Activated T-helper 9 cell treated with anti-CD3 and anti-CD28 coated beads, Interleukin-2, amount 50 U/mL, for 16 hours (primary cell): ENCODE data around the gene BACH2.
"Not testable (repeated sequence)": the region's sequence is repeated elsewhere in the genome, so short reads cannot be mapped to it uniquely, and the experiment has no call there.

Source experiments
- DNase-seq: peaks from one replicate; pipeline ENCODE4 v3.0.0-alpha.2; 2020; ENCODE audit warnings: low read depth

Gene BACH2

DNA sequence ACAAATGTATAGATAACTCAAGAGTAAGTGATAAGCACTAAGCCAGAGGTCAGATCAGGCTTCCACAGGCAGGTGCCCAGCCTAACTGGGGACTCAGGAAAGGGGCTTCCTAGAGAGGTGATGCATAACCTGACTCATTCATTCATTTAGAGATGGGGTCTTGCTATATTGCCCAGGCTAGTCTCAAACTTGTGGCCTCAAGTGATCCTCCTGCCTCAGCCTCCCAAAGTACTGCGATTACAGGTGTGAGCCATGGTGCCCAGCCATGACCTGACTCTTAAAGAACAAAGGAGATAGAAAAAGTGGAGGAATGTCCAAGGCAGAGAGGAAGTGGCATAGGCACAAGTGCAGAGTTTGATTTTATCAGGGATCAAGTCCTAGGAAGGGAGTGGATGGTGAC, 360.5 kb downstream of the BACH2 start:
- DNase-seq = no peak

DNA sequence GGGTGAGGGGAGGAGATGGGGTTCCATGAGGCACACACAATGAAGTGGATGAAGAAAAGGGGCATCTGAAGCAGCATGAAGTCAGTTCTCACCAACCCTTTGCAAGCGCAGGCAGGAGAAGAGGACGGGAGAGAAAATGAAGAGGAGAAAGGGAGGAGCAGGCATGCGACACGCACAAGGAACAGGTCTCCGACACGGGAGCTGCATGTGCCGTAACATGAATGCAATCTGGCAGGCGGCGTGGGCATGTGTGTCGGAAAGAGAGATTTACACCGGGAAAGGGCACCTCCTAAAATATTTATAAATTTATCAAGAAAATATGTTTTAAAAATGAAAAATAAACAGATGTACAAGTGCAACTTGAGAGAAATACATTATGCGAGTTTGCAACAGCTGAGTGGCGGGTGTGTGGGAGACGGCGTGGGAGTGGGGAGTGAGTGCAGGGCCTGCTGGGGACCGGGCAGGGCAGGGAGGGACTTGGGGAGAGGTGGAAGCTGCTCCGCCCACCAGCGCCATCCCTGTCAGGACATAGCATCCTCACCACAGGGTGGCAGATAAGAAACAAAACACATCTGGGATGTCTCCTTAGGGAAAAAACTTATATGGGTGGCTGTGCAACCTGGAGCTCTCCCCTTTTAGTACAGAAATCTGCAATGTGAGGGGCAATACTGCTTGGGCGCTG, 361.8 kb downstream of the BACH2 start:
- DNase-seq = no peak

DNA sequence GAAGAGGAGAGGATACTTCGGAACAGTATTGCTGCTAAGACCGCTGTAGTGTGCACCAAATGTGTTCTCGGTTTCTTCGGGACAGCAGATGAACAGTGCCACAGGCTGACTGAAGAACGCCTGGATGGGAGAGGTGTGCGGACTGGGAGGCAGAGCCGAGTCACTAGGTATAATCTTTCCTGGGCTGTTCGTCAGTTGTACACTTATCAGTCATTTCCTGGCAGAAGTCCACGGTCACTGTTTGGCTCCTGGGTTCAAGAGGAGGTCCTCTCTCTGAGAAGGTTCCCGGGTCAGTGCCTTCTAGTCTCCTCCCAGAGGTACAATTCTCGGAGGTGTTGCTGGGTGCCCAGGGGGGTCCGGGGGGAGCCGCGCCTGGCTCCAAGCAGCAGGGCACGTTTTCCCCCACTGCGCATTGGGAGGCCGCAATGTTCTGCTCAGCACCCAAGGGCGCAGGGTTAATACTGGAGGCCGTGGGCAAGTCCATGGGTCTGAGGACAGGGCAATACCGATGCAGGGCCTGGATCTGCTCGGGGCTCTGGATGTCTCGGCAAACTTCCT, 364.3 kb downstream of the BACH2 start:
- DNase-seq = no peak

DNA sequence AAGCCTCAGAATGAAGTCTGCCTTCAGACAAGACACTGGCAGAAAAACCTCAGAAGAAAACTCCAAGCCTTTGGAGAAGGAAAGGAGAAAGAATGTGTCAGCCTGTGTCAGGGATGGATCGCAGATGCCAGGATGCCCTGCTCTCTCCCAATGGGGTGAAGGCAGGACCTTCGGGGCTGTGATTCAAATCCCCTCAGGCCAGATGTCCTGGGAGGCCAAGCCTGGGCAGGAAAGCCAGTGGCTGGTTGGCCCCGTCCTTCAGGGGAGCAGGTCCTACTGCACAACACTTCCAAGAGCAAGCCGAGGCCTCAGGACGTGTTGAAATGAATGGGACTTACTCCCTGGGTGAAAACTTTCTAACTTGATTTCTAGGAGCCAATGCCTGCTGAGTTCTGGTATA, 365.9 kb downstream of the BACH2 start:
- DNase-seq = no peak

DNA sequence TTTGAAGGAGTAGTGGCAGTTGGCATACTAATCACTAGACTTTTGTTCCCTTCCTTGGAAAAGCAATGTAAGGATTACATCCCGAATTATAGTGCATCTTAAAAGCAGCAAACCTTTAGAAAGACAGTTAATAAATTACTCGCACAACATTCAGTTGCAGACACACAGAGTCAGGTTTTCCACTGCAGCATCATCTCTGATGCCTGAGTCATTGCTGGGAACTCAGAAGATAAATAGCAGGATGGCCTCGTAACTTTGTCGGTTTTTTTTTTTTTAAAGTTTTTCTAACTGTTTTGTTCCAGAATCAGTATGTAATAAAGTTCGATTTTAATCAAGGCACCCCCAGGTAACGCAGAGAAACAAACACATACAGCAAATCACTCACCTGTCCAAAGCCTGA, 368.0 kb downstream of the BACH2 start:
- no peak for DNase-seq

DNA sequence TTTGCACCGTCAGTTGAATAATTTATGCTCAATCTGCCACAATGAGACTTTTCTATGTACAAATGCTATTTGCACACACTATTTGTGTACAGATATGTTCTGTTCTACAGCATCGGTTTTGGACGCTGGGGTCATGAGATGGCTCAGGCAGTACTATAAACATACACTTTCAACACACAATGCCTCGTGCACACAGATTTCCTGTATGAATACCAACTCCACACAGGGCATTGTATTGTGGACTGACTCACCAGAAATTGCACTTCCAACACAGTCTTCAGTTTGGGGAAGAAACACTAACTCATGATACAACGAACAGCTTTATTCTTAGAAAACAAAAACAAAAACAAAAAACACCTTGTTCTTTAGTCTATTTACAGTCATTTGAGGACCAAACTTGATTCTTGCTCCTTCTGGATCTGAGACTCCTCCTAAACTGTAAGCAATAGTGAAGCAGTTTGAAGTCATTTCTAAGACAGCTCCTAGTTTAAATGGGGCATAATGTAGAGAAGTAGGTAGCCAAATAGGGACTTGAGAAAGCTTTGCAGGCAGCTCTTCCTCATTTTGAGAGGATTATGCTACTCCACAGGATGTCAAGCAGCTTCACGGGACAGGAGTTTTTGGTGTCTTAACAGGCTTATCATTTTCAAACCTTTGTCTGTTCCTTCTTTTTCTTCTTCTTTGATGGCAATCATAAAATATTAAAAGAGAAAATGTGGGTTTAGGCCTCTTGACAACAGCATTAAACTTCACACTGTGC, 368.7 kb downstream of the BACH2 start:
- DNase-seq = no peak

DNA sequence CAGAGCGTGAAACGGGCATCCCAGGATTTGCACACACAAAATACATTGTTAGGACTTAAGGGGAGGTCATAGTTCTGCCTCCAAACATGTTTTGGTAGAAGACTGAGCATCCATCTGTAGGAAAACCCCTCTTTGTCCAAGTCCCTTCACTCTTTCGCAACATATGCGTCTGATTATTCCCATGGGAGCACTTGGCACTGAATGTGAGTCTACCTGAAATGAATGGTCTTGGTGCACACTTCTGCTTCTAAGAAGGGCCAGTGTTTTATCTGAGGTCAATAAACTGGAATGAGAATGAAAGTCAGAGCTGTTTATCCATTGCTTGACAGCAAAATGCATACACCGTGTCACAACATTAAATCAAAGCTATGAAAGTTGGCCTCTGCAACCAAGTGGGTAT, 369.4 kb downstream of the BACH2 start:
- DNase-seq = no peak

DNA sequence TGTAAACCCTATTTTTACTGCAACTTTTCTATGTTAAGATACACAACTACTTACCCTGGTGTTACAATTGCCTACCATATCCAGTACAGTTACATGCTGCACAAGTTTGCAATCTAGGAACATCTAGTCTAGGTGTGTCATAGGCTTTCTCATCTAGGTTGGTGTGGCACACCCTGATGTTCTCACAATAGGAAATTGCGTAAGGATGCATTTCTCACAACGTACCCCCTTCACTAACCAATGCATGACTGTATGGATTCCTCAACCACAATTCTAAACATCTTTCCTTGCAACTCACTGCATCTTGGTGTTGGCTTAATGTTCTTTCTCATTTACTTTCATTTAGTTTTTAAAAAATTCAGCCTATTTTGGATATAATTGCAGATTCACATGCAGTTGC, 370.8 kb downstream of the BACH2 start:
- no peak for DNase-seq

DNA sequence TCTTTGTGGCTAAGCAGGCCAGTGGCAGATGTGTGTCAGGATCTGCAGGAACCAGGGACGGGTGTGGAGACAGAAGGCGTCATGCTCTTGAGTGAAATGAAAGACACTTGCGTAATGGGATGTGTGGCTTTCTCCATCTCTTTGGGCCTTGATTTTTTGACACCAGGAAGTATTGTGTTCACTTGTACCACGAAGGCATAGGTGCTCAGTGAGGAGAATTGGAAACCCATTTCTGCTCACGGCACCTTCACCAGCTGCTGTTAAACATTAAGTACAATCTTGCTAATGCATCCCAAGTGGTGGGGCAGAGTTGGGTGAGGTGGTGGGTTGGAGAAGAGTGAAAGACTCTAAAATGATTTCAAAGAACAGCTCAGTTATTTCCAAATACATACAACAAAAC, 372.4 kb downstream of the BACH2 start:
- DNase-seq = no peak

DNA sequence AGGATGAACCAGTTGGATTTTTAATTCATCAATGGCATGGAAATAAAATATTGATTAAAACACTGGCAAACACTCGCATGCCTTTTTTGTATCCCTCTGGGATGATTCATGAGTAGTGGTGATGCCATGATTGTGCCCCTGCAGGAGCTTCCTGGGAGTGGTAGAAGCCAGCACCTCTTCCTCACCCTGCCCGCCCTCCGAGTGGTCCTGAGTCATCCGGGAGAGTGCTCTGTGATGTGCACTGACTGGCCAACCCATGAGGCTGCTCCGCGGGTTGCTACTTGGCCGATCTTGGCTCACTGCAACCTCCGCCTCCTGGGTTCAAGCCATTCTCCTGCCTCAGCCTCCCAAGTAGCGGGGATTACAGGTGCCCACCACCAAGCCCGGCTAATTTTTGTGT, 375.0 kb downstream of the BACH2 start:
- no peak for DNase-seq

DNA sequence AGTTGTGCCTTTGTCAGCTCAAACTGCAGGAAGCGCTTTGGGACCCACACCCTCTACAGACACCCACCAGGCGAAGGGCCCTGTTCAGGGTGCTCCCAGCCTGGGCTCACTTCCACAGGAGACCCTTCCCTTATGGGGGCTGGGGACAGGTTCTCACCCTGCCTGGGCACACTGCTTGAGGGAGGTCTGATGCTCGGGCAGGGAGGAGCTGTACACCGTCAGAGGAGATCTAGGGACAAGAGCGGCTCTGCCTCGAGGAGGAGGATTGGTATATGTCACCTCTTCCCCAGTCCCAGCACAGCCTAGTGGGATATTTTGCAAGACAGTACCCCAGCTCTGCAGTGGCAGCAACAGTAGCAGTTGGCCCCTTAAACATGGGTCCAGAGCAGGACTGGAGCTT, 375.4 kb downstream of the BACH2 start:
- no peak for DNase-seq

DNA sequence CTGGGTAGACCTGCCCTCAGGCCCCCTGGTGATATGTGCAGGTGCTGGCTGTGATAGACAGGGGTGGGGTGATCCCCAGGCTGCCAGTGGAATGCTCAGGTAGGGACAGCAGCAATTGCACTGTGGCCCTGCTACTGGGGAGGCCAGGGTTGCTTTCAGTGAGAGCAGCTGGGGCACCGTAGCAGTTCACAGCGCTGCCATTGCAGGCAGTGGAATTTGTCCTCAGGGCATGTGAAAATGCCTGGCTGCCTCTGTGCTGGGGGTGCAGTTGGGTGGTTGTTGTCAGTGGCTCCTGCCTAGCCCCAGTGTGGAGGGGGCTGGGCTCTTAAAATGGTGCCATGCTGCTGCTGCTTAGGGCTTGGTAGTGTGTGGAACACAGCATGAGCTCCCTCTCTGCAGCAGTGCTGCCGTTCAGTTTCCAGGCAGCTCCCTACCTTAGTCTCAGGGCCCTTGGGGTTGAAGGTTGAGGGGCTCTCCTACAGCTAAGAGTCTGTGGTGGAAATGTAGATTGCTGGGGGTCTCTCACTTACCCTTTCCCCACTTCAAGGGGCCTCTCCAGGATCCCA, 378.8 kb downstream of the BACH2 start:
- DNase-seq = no peak

DNA sequence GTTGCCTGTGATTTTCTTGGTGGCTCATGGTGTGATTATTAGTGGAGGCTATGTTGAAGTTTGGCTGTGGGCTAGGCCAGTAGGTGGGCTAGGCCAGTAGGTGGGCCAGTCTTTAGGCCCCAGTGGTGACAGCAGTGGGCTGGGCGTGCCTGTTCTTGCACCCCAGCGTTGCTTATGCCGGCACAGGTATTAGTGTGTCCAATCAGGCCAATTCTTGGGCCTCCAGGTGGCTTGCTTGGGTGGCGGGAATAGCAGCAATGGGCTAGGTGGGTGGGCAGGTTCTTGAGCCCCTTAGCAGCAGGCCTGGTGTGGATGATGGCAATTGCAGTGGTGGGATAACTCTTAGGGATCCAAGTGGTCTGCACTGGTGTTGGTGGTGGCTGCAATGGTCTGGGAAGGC, 379.4 kb downstream of the BACH2 start:
- no peak for DNase-seq

DNA sequence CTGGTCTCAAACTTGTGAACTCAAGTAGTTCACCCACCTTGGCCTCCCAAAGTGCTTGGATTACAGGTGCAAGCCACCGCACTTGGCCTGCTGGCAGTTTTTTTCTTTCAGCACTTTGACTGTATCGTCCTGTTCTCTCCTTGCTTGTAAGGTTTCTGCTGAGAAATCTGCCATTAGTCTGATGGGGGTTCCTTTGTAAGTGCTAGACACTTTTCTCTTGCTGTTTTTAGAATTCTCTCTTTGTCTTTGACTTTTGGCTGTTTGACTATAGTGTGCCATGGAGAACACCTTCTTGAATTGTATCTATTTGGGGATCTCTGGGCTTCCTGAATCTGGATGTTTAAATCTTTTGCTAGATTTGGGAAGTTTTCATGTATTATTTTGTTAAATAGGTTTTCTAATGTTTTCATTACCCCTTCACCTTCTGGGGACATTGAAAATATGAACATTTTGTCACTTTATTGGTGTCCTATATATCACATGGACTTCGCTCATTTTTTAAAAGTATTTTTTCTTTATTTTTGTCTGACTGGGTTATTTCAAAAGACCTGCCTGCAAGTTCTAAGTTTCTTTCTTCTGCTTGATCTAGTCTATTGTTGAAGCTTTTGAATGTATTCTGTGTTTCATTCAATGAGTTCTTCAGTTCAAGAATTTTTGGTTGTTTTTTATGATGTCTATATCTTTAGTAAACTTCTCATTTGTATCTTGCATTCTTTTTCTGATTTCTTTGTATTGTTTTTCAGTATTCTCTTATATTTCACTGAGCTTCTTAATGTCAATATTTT, 380.3 kb downstream of the BACH2 start:
- DNase-seq = no peak

DNA sequence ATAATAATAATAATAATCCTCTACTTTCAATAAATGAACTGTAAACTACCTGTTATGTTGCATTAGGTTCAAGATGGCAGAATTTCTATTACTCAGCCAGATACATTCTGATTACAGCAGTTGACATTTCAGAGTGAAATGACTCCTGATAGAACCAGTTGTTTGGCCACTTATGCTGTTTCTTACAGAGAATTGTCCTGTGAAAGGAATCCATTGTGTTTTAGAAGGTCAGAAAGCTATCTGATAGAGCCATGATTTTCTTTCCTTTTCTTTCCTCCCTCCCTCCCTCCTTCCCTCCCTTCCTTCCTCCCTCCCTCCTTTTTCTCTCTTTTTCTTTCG, 385.8 kb downstream of the BACH2 start:
- no peak for DNase-seq

DNA sequence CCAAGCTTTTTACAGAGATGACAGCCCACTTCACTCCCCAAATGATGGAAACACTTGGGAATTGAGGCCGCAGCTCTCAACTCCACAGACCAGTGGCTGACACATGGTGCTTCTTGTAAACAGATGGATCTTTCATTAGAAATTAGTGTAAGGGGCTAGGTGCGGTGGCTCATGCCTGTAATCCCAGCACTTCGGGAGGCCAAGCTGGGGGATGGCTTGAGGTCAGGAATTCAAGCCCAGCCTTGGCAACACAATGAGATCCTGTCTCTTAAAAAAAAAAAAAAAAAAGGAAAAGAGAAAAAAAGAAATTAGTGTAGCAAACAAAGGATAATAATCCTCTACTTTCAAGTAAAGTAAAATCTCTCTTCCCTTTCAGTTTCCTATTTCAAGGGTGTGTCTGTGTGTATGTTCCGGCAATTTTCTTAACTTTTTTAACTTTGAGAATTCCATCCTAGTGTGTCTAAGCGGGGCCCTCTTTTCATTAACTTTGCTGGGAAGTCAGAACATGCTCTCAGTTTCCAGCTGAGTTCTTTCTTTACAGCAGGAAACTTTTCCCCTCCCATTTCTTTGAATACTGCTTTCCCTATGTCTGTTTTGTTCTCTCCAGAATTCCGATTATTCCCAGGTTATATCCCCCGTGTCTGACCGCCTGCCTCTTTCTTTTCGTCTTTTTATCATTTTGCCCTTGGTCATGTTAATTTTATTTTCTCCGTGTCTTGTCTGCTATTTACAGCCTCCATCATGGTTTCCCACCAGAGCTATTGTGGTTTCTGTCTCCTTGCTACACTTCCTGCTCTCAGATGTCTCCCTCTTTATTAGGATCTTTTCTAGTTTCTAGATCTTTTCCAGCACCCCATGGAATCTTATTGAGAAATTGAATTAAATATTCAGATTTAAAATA, 386.4 kb downstream of the BACH2 start:
- not testable (repeated sequence) for DNase-seq

DNA sequence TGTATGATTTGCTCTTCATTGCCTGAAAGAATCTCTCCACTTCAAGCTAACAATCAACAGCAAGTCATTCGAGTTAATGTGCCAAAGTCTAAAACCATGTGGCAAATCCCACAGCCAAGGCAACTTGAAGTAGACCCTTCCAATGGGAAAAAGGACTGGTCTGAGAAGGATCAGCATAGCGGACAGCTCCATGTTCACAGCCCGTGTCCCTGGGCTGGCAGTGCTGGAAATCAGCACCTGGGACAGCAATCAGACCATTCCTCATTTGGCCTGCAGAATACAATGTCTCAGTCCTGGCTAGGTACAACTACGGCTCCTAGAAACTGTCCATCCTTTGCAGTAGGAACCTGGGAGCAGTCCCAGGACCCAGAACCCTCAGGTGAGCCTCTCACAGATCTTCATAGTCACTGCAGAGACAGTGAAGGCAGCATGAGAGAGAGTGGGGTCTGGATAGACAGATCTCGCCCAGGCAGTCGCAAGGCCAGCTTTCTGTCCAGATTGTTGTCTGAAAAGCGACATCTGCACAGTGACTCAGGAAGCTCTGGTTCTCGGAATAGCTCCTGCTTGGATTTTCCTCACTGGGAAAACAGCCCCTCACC, 401.3 kb downstream of the BACH2 start:
- no peak for DNase-seq

DNA sequence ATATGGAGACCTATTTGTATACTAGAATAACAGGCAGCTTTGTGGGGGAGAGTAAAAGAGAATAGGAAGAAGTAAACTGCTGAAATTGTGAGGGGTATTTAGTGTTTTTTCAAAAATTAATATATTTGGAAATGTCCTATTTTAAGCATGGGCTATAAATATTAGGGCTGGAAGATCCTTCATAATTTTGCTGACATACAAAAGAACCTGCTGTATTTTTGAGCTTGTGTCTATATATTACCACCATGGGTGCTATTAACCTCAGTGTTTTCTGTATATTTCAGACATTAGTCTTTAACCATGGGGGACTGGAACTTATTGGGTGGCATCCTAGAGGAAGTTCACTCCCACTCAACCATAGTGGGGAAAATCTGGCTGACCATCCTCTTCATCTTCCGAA, 402.5 kb downstream of the BACH2 start, which contains the start of gene GJA10:
TSS of gene GJA10 (plus strand) at position 301 of the 400 bp plus-strand sequence. CDS start at position 301, 0 bp downstream.
- DNase-seq = no peak

DNA sequence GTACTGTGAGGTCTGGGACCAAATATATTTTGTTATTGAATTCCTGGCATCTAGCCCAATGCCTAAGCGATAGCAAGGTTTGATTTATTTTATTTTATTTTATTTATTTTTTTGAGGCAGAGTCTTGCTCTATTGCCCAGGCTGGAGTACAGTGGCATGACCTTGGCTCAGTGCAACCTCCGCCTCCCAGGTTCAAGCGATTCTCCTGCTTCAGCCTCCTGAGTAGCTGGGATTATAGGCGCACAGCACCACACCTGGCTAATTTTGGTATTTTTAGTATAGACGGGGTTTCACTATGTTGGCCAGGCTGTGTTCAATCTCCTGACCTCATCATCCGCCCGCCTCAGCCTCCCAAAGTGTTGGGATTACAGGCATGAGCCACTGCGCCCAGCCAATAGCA, 404.1 kb downstream of the BACH2 start:
- DNase-seq = not testable (repeated sequence)

DNA sequence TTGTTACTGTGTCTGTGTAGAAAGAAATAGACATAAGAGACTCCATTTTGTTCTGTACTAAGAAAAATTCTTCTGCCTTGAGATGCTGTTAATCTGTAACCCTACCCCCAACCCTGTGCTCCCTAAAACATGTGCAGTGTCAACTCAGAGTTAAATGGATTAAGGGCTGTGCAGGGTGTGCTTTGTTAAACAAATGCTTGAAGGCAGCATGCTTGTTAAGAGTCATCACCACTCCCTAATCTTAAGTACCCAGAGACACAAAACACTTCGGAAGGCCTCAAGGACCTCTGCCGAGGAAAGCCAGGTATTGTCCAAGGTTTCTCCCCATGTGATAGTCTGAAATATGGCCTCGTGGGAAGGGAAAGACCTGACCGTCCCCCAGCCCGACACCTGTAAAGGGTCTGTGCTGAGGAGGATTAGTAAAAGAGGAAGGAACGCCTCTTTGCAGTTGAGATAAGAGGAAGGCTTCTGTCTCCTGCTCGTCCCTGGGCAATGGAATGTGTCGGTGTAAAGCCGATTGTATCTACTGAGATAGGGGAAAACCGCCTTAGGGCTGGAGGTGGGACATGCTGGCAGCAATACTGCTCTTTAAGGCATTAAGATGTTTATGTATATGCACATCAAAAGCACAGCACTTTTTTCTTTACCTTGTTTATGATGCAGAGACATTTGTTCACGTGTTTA, 405.7 kb downstream of the BACH2 start:
- DNase-seq = not testable (repeated sequence)
